ENCODE measurements around the gene DNMT3L.
"Not testable (repeated sequence)": the region's sequence is repeated elsewhere in the genome, so short reads cannot be mapped to it uniquely, and the experiment has no call there.

The DNMT3L gene

DNA sequence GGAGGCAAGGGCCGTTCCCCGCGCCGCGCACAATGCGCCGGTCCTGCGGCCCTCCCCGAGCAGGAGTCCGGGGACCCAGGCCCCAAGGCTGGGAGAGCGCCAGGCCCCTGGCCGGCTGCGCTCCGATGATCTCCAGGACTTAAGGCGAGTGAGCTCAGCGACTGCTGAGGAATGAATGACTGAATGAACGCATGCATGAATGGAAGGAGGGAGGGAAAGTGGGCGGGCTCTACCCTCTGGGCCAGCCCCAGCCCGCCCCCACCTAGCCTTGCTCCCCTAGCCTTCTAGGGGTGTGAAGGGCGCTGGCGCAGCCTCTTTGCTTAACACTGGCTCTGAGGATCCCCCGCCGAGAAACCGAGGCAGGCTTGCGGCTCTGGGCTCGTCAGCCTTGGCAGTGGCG lies 20.4 kb downstream of the DNMT3L start:
- not testable (repeated sequence) for DNase-seq

DNA sequence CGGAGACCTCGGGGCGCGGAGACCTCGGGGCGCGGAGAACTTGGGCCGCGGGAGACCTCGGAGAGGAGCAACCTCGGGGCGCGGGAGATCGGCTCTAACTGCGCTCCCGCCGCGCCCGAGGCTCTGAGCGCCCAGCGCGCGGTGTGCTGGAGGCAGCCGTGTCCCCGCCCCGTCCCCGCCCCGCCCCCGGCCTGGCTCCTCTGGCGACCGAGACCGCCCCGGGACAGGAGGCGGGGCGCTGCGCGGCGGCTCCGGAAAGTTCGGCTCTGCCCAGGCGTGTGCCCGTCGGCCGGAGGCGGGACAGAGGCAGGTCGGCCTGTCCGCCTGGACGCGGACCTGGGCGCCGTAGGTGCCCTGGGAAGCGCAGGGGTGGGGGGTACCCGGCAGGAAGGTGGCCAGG lies 20.9 kb downstream of the DNMT3L start, which contains the start of gene ICOSLG:
Gene ICOSLG, minus strand, starts transcription at position 102 of the 400 bp plus-strand sequence. CDS start 126 bp downstream, outside the sequence.
- DNase-seq: not testable (repeated sequence)

- not testable (repeated sequence) for DNase-seq
These were observed 21.3 kb downstream of the DNMT3L start for GRCh38 chr21:44240353-44240752.

DNA sequence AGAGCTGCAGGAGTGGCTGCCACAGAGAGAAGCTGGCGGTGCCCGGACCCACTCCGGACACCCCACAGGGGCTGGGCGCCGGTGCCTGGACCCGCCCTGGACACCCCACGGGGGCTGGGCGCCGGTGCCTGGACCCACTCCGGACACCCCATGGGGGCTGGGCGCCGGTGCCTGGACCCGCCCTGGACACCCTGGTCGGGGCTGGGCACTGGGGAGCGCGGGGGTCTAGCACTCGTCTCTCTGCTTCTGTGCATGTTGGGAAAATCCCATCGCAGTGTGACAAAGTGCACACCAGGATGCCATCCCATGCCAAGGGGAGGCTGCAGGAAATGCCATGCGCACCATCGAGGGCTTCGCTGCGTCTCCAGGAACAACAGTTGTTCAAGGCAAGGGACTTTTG lies 32.1 kb downstream of the DNMT3L start:
- not testable (repeated sequence) for DNase-seq

DNA sequence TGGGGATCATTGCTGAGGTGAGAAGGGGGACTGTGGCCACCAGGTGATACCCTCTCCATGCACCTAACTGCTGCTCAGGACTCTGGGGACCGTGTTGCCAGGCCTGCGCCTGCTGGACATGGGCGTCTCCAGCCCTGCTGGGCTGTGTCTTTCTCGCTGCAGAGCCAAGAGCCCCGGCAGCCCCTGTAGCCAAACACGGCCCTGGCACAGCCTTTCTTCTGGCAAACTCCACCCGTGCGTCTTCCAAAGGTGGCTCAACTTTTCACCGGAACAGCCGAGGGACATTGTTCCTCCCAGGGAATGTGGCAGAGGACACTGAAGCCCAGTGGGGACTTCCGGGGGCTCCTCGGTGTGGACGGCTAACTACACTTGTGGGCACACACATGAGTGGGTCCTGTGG lies 33.6 kb downstream of the DNMT3L start:
- DNase-seq: not testable (repeated sequence)

- DNase-seq: not testable (repeated sequence)
These were observed 34.1 kb downstream of the DNMT3L start for GRCh38 chr21:44227614-44228013.

DNA sequence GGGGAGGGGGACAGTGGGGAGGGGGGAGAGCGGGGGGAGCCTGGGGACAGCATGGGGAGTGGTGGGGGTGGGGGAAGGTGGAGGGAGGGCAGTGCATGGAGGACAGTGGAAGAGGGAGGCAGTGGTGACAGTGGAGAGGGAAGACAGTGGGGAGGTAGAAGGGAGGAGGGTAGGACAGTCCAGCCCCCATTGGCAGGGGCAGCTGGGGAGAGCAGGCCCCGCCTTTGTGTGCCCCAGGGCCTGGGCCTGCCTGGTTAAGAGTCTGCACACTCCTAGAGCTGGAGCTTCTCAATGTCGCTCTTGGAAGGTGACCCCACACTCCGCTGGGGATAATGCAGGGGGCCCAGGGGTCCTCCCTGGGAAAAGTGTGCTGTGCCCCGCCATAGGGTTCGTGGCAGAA lies 36.1 kb downstream of the DNMT3L start:
- not testable (repeated sequence) for DNase-seq

- not testable (repeated sequence) for DNase-seq
These were observed 38.4 kb downstream of the DNMT3L start for GRCh38 chr21:44223334-44223733.

GRCh38 chr21:44220674-44221073 lies 41.0 kb downstream of the DNMT3L start:
- not testable (repeated sequence) for DNase-seq

- DNase-seq: not testable (repeated sequence)
These were observed 43.2 kb downstream of the DNMT3L start for GRCh38 chr21:44218461-44218860.

GRCh38 chr21:44211978-44212377 lies 49.7 kb downstream of the DNMT3L start:
- DNase-seq: not testable (repeated sequence)

- DNase-seq: not testable (repeated sequence)
These were observed 50.1 kb downstream of the DNMT3L start for GRCh38 chr21:44211574-44211973.

GRCh38 chr21:44207860-44208646 lies 53.6 kb downstream of the DNMT3L start:
- DNase-seq: not testable (repeated sequence)

DNA sequence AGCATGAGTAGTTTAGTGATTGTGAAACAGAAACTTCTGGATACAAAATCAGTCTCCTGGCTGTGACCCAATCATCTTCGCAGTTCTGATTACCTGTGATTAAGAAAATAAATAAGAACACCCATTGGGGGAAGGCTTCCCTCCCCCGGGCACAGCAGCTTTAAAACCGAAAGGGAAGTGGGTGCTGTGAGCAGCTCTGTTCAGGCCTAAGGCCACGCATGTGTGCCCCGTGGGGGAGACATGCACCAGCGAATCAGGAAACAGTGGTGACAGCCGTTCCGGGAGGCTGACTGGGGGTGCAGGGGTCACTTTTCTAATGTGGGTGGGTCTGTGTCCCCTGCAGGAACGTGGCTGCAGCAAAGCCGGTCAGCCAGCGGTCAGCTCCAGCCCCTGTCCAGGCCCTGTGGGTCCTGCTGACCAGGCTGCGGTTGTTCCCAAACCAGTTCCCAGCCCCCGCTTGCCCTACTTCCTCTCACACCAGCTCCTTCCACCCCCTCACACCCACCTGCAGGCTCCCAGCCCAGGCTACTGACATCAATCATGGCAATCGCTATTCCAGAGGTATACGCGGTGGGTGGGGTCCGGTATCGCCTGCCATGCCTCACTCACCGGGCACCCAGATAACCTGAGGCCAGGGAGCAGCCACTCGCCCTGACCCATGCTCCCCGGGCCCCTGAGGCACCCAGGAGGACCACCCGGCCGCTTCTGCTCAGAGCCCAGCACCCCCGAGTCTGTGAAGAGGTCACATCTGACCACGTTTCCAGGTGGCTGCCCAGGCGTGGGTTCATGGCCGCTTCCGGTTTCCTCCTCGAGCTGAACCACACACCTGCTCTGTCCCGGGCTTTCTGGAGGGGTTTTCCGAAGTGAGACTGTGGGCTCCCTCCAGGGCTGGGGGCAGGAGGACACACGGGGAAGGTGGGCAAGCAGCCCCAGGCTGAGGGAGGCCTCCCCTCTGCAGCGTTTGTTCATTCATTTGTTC lies 54.7 kb downstream of the DNMT3L start:
- DNase-seq: not testable (repeated sequence)

DNA sequence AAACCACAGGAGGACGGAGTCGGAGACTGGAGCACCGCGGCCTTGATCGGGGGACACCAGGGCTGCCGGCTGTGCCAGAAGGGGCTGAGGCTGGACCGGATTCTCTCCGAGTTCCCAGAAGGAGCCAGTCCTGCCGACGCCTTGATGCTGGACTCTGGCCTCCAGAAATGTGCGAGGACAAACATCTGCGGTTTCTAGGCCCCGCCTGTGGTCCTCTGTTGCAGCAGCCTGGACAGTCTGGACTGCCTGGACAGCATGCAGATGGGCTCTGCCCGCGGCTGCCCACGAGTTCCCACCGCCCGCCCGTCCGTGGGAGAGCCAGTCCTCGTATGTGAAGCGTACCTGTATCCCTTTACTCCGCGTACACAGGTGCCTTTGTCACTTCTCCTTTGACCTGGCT lies 55.5 kb downstream of the DNMT3L start:
- DNase-seq: not testable (repeated sequence)

DNA sequence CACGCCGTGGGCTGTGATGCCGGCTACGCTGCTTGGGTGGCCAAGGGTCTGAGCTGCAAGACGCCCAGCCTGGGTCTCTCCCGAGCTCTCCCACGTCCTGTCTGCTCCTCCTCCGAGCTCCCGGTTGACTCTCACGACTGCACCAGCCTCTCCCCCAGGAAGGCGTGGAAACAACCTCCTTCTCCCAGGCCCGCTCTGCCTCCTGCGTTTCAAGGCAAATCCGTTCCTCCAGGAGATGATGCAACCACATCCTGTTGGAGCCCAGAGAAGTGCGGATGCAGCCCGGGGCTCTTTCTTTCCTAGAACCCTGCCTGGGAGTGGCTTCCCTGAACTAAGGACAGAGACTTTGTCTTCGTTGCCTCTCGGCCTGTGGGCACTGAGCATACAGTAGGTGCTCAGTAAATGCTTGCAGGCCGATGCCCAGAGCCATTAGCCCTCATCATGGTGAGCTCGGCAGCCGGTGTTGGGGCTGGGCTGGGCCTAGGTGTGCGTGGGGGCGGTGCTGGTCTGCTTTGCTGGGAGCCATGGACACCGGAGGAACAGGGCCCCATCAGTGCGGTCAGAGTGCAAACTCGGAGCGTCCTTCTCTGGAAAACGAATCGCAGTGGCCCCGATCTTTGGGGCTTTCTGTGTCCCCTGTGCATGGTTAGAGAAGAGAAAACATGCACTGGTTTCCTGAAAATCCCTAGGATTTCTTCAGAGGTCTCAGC lies 59.0 kb downstream of the DNMT3L start:
- DNase-seq: not testable (repeated sequence)

DNA sequence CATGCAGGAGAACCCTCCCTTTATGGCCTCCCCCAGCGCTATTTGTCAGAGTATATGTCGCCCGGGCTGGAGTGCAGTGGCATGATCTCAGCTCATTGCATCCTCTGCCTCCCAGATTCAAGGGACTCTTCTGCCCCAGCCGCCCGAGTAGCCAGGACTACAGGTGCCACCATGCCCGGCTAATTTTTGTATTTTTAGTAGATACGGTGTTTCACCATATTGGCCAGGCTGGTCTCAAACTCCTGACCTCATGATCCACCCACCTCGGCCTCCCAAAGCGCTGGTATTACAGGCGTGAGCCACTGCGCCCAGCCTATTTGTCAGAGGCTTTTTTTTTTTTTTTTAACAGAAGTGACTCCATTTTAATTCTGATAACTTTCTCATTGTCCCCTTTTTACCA lies 61.7 kb downstream of the DNMT3L start:
- not testable (repeated sequence) for DNase-seq

DNA sequence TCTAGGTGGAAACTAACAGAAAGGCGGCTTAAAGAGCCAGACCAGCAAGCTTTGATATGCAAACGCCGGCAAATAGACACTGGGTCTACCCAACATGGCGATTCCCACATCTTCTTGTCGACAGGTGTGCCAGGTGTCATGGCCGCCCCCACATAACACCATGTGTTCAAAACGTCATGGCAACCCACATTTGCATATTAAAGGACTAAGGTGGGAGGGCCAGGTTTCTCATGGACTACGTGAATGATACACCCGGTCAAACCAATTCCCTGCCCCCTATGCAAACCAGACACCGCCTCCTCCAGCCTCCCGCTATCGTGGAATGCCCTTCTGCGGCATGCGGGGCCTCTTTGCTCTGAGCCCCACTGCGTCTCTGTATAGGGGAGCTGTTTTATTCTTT lies 62.2 kb downstream of the DNMT3L start:
- no peak for DNase-seq

DNA sequence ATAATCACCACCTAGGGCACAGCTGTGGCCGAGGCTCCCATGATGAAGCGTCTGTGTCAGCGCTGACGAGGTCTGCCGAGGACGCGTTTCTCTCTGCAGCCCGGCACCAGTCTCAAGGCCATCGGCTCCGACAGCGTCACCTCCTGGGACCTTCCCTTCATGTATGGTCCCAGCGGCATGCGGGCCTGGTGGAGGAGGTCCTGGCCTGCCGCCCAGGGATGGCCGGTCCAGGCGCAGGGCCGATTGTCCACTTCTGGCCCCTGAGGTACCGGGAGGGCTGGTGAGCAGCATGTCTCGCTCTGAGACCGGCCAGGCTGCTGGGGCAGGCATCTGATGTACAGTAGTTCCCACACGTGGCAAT lies 64.6 kb downstream of the DNMT3L start:
- not testable (repeated sequence) for DNase-seq
